ENCODE results near the gene MDN1. TPM values are rescaled to one million over a fixed set of nuclear protein-coding genes. Genes with fewer than 3 reads are reported as not detected.

The MDN1 gene
- polyA plus RNA-seq, 4 donors: 40.4 to 45.5 (median 41.0) TPM

- no peak for DNase-seq (ENCODE audit: low read depth in 4 of 4, low spot score in 3 of 4)
Observed at GRCh38 chr6:89616531-89616930, 203.1 kb downstream of the MDN1 start.

GRCh38 chr6:89615882-89616281 is 203.7 kb downstream of the MDN1 start:
- no peak for DNase-seq (ENCODE audit: low read depth in 4 of 4, low spot score in 3 of 4)

DNA sequence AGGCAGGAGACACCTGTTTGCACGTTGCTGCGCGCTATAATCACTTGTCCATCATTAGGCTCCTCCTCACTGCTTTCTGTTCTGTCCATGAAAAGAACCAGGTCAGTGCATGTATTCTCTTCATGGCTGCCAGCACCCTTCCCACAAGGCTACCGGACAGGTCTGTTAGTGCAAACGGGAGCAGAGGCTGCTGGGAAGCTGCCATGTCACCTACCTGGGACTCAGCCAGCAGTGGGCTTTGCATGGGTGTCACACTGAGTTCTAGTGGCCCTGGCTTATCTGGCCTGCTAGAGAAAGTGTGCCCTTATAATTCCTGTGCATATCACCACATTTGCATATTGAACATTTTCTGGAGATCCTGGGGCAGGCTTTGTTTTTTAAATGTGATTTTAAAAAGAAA is 205.8 kb downstream of the MDN1 start:
- no peak for DNase-seq (ENCODE audit: low read depth in 4 of 4, low spot score in 3 of 4)

- no peak for DNase-seq (ENCODE audit: low read depth in 4 of 4, low spot score in 3 of 4)
Observed at GRCh38 chr6:89612121-89612520, 207.5 kb downstream of the MDN1 start.

DNA sequence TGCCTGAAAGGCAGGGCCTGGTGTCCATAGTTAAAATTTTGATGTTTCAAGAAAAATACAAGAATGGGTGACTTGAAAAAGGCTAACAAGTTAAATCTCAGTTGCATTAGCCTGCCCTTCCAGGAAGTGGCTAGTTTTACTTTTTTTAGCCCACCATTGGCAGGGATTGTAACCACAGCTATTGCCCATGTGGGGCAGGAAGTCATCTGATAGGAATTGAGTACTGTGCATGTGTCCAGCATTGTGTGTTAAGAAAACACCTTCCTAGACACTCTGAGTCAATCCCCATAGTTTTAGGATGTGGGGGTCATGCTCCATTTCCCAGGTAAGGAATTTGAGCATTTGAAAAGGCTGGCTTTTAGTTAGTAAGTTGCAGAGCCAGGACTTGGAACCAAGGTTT is 207.9 kb downstream of the MDN1 start:
- no peak for DNase-seq (ENCODE audit: low read depth in 4 of 4, low spot score in 3 of 4)

DNA sequence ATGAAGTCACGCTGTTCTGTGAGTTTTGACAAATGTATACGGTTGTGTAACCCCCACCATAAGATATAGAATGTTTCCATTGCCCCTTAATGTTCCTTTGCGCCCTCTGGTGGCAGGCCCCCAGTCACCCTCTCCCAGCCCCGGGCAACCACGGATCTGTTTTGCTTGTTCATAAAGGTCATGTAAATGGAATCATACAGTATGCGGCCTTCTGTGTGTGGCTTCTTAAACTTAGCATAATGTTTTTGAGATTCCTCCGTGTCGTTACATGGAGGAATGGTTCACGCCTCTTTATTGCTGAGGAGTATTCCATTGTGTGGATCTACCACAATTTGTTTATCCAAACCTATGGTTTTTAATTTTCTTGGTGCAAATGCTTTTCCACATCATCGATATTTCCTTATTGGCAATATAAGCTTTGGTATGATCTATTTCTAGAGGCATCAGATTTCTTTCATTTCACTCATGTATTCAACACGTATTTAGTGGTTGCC is 209.4 kb downstream of the MDN1 start:
- DNase-seq (ENCODE audit: low read depth in 4 of 4, low spot score in 3 of 4): no peak

GRCh38 chr6:89605861-89606260 is 213.7 kb downstream of the MDN1 start:
- DNase-seq (ENCODE audit: low read depth in 4 of 4, low spot score in 3 of 4): no peak

- DNase-seq (ENCODE audit: low read depth in 4 of 4, low spot score in 3 of 4): no peak
Observed at GRCh38 chr6:89604653-89605052, 214.9 kb downstream of the MDN1 start.

- DNase-seq (ENCODE audit: low read depth in 4 of 4, low spot score in 3 of 4): peak in 2 of 4 donors; percentile 37 to 39
Observed at GRCh38 chr6:89602166-89602565, 217.4 kb downstream of the MDN1 start.

- DNase-seq (ENCODE audit: low read depth in 4 of 4, low spot score in 3 of 4): no peak
Observed at GRCh38 chr6:89599727-89600126, 219.9 kb downstream of the MDN1 start.

- DNase-seq (ENCODE audit: low read depth in 4 of 4, low spot score in 3 of 4): no peak
Observed at GRCh38 chr6:89597988-89598387, 221.6 kb downstream of the MDN1 start.

DNA sequence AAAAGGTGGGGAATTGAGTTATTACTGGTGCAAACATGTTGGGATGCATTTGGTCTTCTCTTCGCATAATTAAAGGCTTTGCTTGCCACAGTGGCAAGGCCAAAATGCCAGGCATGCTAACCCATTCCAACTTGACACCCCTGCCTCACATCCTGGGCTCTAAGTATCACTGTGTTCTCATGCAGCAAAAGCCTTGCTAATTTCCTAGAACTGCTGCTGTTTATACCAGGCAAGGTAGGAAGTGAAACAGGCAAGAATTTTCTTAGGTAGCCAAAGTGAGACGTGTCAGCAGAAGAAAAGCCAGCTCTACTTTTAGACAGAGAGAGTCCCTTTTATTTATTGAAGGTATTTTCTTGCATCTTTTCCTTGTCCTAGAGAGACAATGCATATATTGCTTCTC is 222.2 kb downstream of the MDN1 start:
- DNase-seq (ENCODE audit: low read depth in 4 of 4, low spot score in 3 of 4): no peak

- no peak for DNase-seq (ENCODE audit: low read depth in 4 of 4, low spot score in 3 of 4)
Observed at GRCh38 chr6:89596484-89596883, 223.1 kb downstream of the MDN1 start.

- no peak for DNase-seq (ENCODE audit: low read depth in 4 of 4, low spot score in 3 of 4)
Observed at GRCh38 chr6:89596056-89596455, 223.5 kb downstream of the MDN1 start.

Other genes starting within 250 kb of the MDN1 start
- gene LYRM2, start 181.0 kb downstream of the MDN1 start, polyA plus RNA-seq (ENCODE audit: insufficient read length in 4 of 4): 10 to 100 TPM; 41.7 to 58.3 (median 54.4) TPM
- 10 to 100 TPM; 22.7 to 29.7 (median 26.5) TPM for gene CASP8AP2, start 10.1 kb upstream of the MDN1 start, polyA plus RNA-seq (ENCODE audit: insufficient read length in 4 of 4)
- gene GJA10, start 74.7 kb upstream of the MDN1 start, polyA plus RNA-seq (ENCODE audit: insufficient read length in 4 of 4): not detected